HEK293 (cell line): ENCODE data around the gene ABCC10.
A peak's percentile ranks its signal among the peaks of the same experiment; 100 is the strongest.

ENCODE experiments used
- GLI2 ChIP-seq: fragments of 450-650 bp; formaldehyde crosslinking; IDR thresholded peaks from 2 replicates; pipeline ENCODE4; 2017; ENCODE audit warnings: missing biosample characterization, missing genetic modification characterization, low read depth, borderline replicate concordance
- MEIS1 ChIP-seq: sonication (generic); formaldehyde crosslinking; IDR thresholded peaks from 2 replicates; pipeline ENCODE4 v1.8.1; 2022; ENCODE audit warnings: missing genetic modification reagents, mild to moderate bottlenecking, borderline replicate concordance
- MZF1 ChIP-seq: fragments of 450-650 bp; formaldehyde crosslinking; IDR thresholded peaks from 2 replicates; pipeline ENCODE4 v1.5.1; 2017; ENCODE audit warnings: missing biosample characterization, missing genetic modification characterization, borderline replicate concordance
- SCRT2 ChIP-seq: fragments of 450-650 bp; formaldehyde crosslinking; IDR thresholded peaks from 2 replicates; pipeline ENCODE4 v1.5.1; 2016; ENCODE audit warnings: missing biosample characterization, missing genetic modification characterization
- SETDB1 ChIP-seq: IDR thresholded peaks from one replicate; pipeline ENCODE4 v1.6.1; 2017; ENCODE audit warnings: mild to moderate bottlenecking, low read length, moderate library complexity, mixed read lengths; ENCODE audit not compliant: insufficient read length
- YY2 ChIP-seq: fragments of 450-650 bp; formaldehyde crosslinking; IDR thresholded peaks from 2 replicates; pipeline ENCODE4 v1.5.1; 2016; ENCODE audit warnings: missing biosample characterization, missing genetic modification characterization
- ZBTB17 ChIP-seq: fragments of 450-650 bp; formaldehyde crosslinking; IDR thresholded peaks from 2 replicates; pipeline ENCODE4 v1.5.1; 2016; ENCODE audit warnings: missing biosample characterization, missing genetic modification characterization
- ZBTB20 ChIP-seq: fragments of 450-650 bp; formaldehyde crosslinking; IDR thresholded peaks from 2 replicates; pipeline ENCODE4 v1.5.1; 2016; ENCODE audit warnings: missing biosample characterization, missing genetic modification characterization
- ZBTB48 ChIP-seq: fragments of 450-650 bp; formaldehyde crosslinking; IDR thresholded peaks from 2 replicates; pipeline ENCODE4 v1.5.1; 2016; ENCODE audit warnings: missing biosample characterization, missing genetic modification characterization
- ZFP69B ChIP-seq: fragments of 450-650 bp; formaldehyde crosslinking; IDR thresholded peaks from 2 replicates; pipeline ENCODE4 v1.5.1; 2016; ENCODE audit warnings: missing biosample characterization, missing genetic modification characterization
- ZNF10 ChIP-seq: fragments of 450-650 bp; formaldehyde crosslinking; IDR thresholded peaks from 2 replicates; pipeline ENCODE4 v1.5.1; 2017; ENCODE audit warnings: missing biosample characterization, missing genetic modification characterization
- ZNF138 ChIP-seq: fragments of 450-650 bp; formaldehyde crosslinking; IDR thresholded peaks from 2 replicates; pipeline ENCODE4 v1.5.1; 2016; ENCODE audit warnings: missing biosample characterization, missing genetic modification characterization, borderline replicate concordance
- ZNF140 ChIP-seq: fragments of 450-650 bp; formaldehyde crosslinking; IDR thresholded peaks from 2 replicates; pipeline ENCODE4 v1.5.1; 2016; ENCODE audit warnings: missing biosample characterization, missing genetic modification characterization
- ZNF174 ChIP-seq: fragments of 450-650 bp; formaldehyde crosslinking; IDR thresholded peaks from 2 replicates; pipeline ENCODE4 v1.5.0; 2017; ENCODE audit warnings: missing biosample characterization, mild to moderate bottlenecking, missing genetic modification characterization
- ZNF26 ChIP-seq: fragments of 450-650 bp; formaldehyde crosslinking; IDR thresholded peaks from 2 replicates; pipeline ENCODE4 v1.5.1; 2016; ENCODE audit warnings: missing biosample characterization, missing genetic modification characterization
- ZNF341 ChIP-seq: fragments of 450-650 bp; formaldehyde crosslinking; IDR thresholded peaks from 2 replicates; pipeline ENCODE4; 2016; ENCODE audit warnings: low read depth, missing biosample characterization, missing genetic modification characterization
- ZNF354C ChIP-seq: fragments of 450-650 bp; formaldehyde crosslinking; IDR thresholded peaks from 2 replicates; pipeline ENCODE4 v1.5.1; 2016; ENCODE audit warnings: missing biosample characterization, missing genetic modification characterization, low read depth, borderline replicate concordance
- ZNF391 ChIP-seq: fragments of 450-650 bp; formaldehyde crosslinking; IDR thresholded peaks from 2 replicates; pipeline ENCODE4 v1.5.1; 2016; ENCODE audit warnings: low read depth, missing biosample characterization, missing genetic modification characterization, borderline replicate concordance
- ZNF585B ChIP-seq: fragments of 450-650 bp; formaldehyde crosslinking; IDR thresholded peaks from 2 replicates; pipeline ENCODE4 v1.5.1; 2016; ENCODE audit warnings: missing biosample characterization, missing genetic modification characterization
- ZNF596 ChIP-seq: fragments of 450-650 bp; IDR thresholded peaks from 2 replicates; pipeline ENCODE4 v1.5.0; 2018; ENCODE audit warnings: missing biosample characterization, mild to moderate bottlenecking, missing genetic modification characterization, moderate library complexity
- ZNF660 ChIP-seq: fragments of 450-650 bp; IDR thresholded peaks from 2 replicates; pipeline ENCODE4 v1.5.1; 2018; ENCODE audit warnings: missing biosample characterization, mild to moderate bottlenecking, missing genetic modification characterization
- ZNF76 ChIP-seq: fragments of 450-650 bp; formaldehyde crosslinking; IDR thresholded peaks from 2 replicates; pipeline ENCODE4; 2016; ENCODE audit warnings: low read depth, missing biosample characterization, missing genetic modification characterization, borderline replicate concordance
- ZNF776 ChIP-seq: fragments of 450-650 bp; formaldehyde crosslinking; IDR thresholded peaks from 2 replicates; pipeline ENCODE4 v1.5.0; 2017; ENCODE audit warnings: missing biosample characterization, missing genetic modification characterization, borderline replicate concordance
- TF ChIP-seq, protein P1 (sequence below): fragments of 450-650 bp; formaldehyde crosslinking; IDR thresholded peaks from 2 replicates; pipeline ENCODE4 v1.5.1; 2016; ENCODE audit warnings: missing biosample characterization, missing genetic modification characterization
- TF ChIP-seq, protein P2 (sequence below): IDR thresholded peaks from 2 replicates; pipeline ENCODE4 v1.6.1; 2011; ENCODE audit warnings: mild to moderate bottlenecking, low read depth, low read length, borderline replicate concordance
- TF ChIP-seq, protein P3 (sequence below): fragments of 450-650 bp; formaldehyde crosslinking; IDR thresholded peaks from 2 replicates; pipeline ENCODE4 v1.5.1; 2016; ENCODE audit warnings: missing biosample characterization, missing genetic modification characterization, borderline replicate concordance
- TF ChIP-seq, protein P4 (sequence below): fragments of 450-650 bp; formaldehyde crosslinking; IDR thresholded peaks from 2 replicates; pipeline ENCODE4 v1.5.1; 2017; ENCODE audit warnings: missing biosample characterization, missing genetic modification characterization
- TF ChIP-seq, protein P5 (sequence below): fragments of 450-650 bp; formaldehyde crosslinking; IDR thresholded peaks from 2 replicates; pipeline ENCODE4 v1.5.1; 2016; ENCODE audit warnings: missing biosample characterization, missing genetic modification characterization

The ABCC10 gene

GRCh38 chr6:43455531-43456428 lies 28.4 kb downstream of the ABCC10 start, which contains the start of gene DLK2 (continued):
- no peak for TF ChIP-seq SCRT2
- no peak for TF ChIP-seq ZNF585B
- TF ChIP-seq ZNF140 (tag by site-specific recombination) = no peak
- peak; percentile 69; the same call in 1 of the 2 replicates for TF ChIP-seq ZNF10 (tag by site-specific recombination)
- TF ChIP-seq ZNF174 (tag by site-specific recombination) = no peak
- TF ChIP-seq, protein P1, sequence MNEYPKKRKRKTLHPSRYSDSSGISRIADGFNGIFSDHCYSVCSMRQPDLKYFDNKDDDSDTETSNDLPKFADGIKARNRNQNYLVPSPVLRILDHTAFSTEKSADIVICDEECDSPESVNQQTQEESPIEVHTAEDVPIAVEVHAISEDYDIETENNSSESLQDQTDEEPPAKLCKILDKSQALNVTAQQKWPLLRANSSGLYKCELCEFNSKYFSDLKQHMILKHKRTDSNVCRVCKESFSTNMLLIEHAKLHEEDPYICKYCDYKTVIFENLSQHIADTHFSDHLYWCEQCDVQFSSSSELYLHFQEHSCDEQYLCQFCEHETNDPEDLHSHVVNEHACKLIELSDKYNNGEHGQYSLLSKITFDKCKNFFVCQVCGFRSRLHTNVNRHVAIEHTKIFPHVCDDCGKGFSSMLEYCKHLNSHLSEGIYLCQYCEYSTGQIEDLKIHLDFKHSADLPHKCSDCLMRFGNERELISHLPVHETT = no peak
- TF ChIP-seq MZF1 (tag by site-specific recombination) = no peak
- 0 out of 2 replicates have a peak, but pooled peaks have one; percentile 44 for TF ChIP-seq ZNF391 (tag by site-specific recombination)
- TF ChIP-seq, protein P2, sequence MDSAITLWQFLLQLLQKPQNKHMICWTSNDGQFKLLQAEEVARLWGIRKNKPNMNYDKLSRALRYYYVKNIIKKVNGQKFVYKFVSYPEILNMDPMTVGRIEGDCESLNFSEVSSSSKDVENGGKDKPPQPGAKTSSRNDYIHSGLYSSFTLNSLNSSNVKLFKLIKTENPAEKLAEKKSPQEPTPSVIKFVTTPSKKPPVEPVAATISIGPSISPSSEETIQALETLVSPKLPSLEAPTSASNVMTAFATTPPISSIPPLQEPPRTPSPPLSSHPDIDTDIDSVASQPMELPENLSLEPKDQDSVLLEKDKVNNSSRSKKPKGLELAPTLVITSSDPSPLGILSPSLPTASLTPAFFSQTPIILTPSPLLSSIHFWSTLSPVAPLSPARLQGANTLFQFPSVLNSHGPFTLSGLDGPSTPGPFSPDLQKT = no peak
- TF ChIP-seq ZBTB17 (tag by site-specific recombination) = peak; percentile 95
- TF ChIP-seq, protein P3, sequence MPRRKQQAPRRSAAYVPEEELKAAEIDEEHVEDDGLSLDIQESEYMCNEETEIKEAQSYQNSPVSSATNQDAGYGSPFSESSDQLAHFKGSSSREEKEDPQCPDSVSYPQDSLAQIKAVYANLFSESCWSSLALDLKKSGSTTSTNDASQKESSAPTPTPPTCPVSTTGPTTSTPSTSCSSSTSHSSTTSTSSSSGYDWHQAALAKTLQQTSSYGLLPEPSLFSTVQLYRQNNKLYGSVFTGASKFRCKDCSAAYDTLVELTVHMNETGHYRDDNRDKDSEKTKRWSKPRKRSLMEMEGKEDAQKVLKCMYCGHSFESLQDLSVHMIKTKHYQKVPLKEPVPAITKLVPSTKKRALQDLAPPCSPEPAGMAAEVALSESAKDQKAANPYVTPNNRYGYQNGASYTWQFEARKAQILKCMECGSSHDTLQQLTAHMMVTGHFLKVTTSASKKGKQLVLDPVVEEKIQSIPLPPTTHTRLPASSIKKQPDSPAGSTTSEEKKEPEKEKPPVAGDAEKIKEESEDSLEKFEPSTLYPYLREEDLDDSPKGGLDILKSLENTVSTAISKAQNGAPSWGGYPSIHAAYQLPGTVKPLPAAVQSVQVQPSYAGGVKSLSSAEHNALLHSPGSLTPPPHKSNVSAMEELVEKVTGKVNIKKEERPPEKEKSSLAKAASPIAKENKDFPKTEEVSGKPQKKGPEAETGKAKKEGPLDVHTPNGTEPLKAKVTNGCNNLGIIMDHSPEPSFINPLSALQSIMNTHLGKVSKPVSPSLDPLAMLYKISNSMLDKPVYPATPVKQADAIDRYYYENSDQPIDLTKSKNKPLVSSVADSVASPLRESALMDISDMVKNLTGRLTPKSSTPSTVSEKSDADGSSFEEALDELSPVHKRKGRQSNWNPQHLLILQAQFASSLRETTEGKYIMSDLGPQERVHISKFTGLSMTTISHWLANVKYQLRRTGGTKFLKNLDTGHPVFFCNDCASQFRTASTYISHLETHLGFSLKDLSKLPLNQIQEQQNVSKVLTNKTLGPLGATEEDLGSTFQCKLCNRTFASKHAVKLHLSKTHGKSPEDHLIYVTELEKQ (tag by site-specific recombination) = peak; percentile 45; the same call in 1 of the 2 replicates
- TF ChIP-seq ZNF596 (tag by site-specific recombination) = no peak; the same call in 1 of the 2 replicates
- TF ChIP-seq, protein P4, sequence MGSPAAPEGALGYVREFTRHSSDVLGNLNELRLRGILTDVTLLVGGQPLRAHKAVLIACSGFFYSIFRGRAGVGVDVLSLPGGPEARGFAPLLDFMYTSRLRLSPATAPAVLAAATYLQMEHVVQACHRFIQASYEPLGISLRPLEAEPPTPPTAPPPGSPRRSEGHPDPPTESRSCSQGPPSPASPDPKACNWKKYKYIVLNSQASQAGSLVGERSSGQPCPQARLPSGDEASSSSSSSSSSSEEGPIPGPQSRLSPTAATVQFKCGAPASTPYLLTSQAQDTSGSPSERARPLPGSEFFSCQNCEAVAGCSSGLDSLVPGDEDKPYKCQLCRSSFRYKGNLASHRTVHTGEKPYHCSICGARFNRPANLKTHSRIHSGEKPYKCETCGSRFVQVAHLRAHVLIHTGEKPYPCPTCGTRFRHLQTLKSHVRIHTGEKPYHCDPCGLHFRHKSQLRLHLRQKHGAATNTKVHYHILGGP = no peak
- no peak for TF ChIP-seq ZNF26 (tag by site-specific recombination)
- peak; percentile 38; the same call in 1 of the 2 replicates for TF ChIP-seq ZBTB48 (tag by site-specific recombination)
- no peak for TF ChIP-seq ZNF660
- no peak for TF ChIP-seq GLI2 (tag by site-specific recombination)
- TF ChIP-seq, protein P5, sequence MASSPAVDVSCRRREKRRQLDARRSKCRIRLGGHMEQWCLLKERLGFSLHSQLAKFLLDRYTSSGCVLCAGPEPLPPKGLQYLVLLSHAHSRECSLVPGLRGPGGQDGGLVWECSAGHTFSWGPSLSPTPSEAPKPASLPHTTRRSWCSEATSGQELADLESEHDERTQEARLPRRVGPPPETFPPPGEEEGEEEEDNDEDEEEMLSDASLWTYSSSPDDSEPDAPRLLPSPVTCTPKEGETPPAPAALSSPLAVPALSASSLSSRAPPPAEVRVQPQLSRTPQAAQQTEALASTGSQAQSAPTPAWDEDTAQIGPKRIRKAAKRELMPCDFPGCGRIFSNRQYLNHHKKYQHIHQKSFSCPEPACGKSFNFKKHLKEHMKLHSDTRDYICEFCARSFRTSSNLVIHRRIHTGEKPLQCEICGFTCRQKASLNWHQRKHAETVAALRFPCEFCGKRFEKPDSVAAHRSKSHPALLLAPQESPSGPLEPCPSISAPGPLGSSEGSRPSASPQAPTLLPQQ (tag by site-specific recombination) = no peak; the same call in 1 of the 2 replicates
- TF ChIP-seq SETDB1 = no peak
- no peak for TF ChIP-seq ZNF138
- TF ChIP-seq MEIS1 = no peak
- no peak for TF ChIP-seq ZNF354C
- peak; percentile 97 for TF ChIP-seq ZBTB20 (tag by site-specific recombination)
- TF ChIP-seq ZNF776 (tag by site-specific recombination) = no peak
- no peak for TF ChIP-seq ZFP69B (tag by site-specific recombination)
- TF ChIP-seq ZNF341 (tag by site-specific recombination) = no peak; the same call in 1 of the 2 replicates
- TF ChIP-seq ZNF76 (tag by site-specific recombination) = peak; percentile 70; the same call in 1 of the 2 replicates
- TF ChIP-seq YY2 (tag by site-specific recombination) = no peak; the same call in 1 of the 2 replicates
